H7 (cell line): ENCODE results near the gene KRT38. TPM values are rescaled to one million over a fixed set of nuclear protein-coding genes. Genes with fewer than 3 reads are reported as not detected.

Experiments
- DNase-seq: peaks from one replicate; pipeline ENCODE4 v3.0.0; 2012
- H3K27me3 ChIP-seq: 2 replicates; pipeline ENCODE4 v1.6.0; 2011; ENCODE audit warnings: mild to moderate bottlenecking, low read length; ENCODE audit not compliant: control insufficient read depth, insufficient read depth
- H3K36me3 ChIP-seq: replicated peaks from 2 replicates; pipeline ENCODE4 v1.5.1; 2011; ENCODE audit warnings: low read length; ENCODE audit not compliant: control insufficient read depth, insufficient read depth
- H3K4me3 ChIP-seq: 2 replicates; pipeline ENCODE4 v1.5.1; 2011; ENCODE audit warnings: low read depth, mild to moderate bottlenecking, control low read depth, low read length, moderate library complexity; ENCODE audit not compliant: insufficient read depth
- total RNA-seq: library from RNA; depleted of rRNA; stranded (reverse); fragments of >200 nt; shearing (Covaris generic); gene quantifications from 2 replicates; pipeline ENCODE4 v1.2.3, GENCODE V29; 2014

KRT38 gene
- total RNA-seq, 1 experiment from 2014 or later: not detected

- DNase-seq: no peak
- Histone ChIP-seq H3K4me3 (no peak overlapping the region), H3K27me3 (no peaks in the 10 kb centered on the region), H3K36me3 (no peaks in the 10 kb centered on the region)
Observed at GRCh38 chr17:41474863-41475262, 34.1 kb upstream of the KRT38 start.

DNA sequence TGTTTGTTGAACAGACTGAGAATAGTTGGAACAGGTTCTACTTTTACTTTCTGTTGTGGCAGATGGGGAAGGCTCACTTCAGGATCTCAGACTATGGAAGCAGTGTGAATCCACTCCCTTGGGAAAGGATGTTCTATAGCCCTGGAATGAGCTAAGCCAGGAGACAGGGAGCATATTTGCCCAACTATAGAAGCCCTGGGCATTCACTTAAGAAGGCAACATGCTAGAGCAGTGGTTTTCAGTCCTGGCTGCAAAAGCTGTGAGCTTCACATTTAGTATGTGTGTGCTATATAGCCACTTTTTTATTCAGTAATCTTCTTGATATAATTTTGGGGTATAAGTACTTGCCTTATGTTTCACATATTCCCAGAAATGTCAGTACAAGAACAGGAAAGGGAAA, 27.6 kb upstream of the KRT38 start:
- H3K27me3 ChIP-seq: no peaks in the 10 kb centered on the region
- no peak overlapping the region for H3K4me3 ChIP-seq
- H3K36me3 ChIP-seq: no peaks in the 10 kb centered on the region
- DNase-seq: no peak

DNA sequence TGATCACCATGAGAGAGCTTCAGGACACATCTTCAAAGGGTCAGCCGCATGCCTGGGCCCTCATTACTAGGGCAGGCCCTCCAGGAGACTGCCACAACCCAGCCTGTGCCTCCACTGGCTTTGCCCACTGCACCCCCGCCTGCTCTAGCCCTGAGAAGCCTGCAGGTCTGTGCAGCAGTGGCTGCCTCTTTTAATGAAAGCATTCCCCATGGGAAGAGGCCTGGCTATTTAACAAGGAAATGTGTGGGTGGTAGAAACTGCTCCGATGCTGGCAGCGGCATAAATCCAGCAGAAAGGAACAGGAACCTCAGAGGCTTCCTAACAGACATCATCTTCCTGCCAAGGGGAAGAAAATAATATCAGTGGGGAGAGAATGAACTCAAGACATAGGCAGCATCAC, 26.8 kb upstream of the KRT38 start:
- no peaks in the 10 kb centered on the region for H3K36me3 ChIP-seq
- no peaks in the 10 kb centered on the region for H3K27me3 ChIP-seq
- H3K4me3 ChIP-seq: no peak overlapping the region
- DNase-seq: no peak

DNA sequence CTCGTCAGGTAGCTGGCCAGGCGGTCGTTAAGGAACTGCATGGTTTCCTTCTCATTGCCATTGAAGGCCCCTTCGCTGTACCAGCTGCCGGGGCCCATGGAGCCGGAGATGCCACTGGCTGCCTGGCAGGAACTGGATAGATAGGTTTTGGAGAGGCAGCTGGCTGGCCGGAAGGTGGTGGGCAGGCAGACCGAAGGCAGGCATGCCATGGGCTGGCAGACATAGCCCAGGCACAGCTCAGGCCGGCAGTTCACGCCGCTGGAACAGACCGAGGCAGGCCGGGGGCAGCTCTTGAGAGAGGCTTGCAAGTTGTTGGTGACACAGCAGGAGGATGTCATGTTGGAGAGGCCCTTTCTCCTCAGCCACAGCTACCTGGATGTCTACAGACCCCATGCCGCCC, 26.2 kb upstream of the KRT38 start, which contains the start of gene KRT32:
Gene KRT32 (minus strand): TSS at position 399 of the 400 bp plus-strand sequence. CDS start 61 bp downstream, at position 338.
- no peaks in the 10 kb centered on the region for H3K27me3 ChIP-seq
- peak; percentile 16 for DNase-seq
- no peaks in the 10 kb centered on the region for H3K36me3 ChIP-seq
- no peak within 1 kb of the TSS for H3K4me3 ChIP-seq

DNA sequence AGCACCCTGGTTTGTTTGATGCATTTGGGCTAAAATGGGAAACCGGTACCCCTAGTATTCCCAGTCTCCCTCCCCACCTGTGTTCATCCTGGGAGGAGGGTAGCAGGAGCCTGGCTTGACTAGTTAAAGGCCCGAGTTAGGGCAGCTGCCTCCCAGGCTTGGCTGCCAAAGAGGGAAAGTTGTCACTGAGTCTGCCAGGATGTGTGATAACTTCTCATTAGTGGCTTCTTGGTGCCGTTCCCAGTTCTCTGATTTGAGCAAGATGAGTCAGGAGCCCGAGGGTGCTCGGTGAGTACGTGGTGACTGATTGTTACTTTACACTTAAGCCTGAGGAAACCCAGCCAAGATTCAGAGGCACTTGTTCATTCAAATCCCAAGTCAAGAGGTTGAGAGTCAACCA, 23.9 kb upstream of the KRT38 start:
- H3K27me3 ChIP-seq: no peaks in the 10 kb centered on the region
- no peak for DNase-seq
- H3K4me3 ChIP-seq: no peak overlapping the region
- no peaks in the 10 kb centered on the region for H3K36me3 ChIP-seq

DNA sequence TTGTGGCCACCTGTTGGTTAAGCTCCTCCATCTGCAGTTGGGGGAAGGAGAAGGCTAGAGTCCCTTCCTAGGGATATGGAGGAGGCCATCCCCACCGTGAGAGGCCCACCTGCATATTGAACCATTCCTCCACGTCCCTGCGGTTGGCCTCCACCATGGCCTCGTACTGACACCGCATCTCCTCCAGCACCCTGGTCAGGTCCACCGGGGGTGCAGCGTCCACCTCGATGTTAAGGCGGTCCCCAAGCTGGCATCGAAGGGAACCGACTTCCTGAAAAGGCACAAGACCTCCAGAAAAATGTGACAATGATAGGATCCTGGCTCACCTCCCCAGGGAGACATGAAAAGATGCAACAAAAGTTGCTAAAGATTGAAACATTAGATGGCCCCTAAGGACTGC, 23.4 kb upstream of the KRT38 start:
- DNase-seq: no peak
- no peak overlapping the region for H3K4me3 ChIP-seq
- H3K36me3 ChIP-seq: no peaks in the 10 kb centered on the region
- no peaks in the 10 kb centered on the region for H3K27me3 ChIP-seq

DNA sequence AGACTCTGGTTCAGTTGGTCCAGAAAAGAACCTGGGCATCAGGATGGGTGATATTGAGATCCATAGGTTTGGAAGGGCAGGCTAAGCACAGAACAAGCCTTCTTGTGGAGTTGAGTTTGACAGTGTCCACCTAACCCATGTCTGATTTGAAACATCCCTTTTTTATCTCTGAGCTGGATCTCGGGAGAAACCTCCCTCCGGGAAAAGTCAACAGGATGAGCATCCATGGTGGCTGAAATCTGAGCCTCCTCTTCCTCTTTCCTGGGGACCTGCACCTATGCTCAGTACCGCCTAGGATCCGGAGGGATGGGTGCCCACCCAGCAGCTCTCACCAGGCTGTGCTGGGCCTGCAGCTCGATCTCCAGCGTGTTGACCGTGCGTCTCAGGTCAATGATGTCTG, 23.0 kb upstream of the KRT38 start:
- Histone ChIP-seq H3K36me3 (no peaks in the 10 kb centered on the region), H3K27me3 (no peaks in the 10 kb centered on the region), H3K4me3 (no peak overlapping the region)
- no peak for DNase-seq

- DNase-seq: no peak
- no peaks in the 10 kb centered on the region for H3K36me3 ChIP-seq
- H3K27me3 ChIP-seq: no peaks in the 10 kb centered on the region
- no peak overlapping the region for H3K4me3 ChIP-seq
Observed at GRCh38 chr17:41462705-41463104, 21.9 kb upstream of the KRT38 start.

DNA sequence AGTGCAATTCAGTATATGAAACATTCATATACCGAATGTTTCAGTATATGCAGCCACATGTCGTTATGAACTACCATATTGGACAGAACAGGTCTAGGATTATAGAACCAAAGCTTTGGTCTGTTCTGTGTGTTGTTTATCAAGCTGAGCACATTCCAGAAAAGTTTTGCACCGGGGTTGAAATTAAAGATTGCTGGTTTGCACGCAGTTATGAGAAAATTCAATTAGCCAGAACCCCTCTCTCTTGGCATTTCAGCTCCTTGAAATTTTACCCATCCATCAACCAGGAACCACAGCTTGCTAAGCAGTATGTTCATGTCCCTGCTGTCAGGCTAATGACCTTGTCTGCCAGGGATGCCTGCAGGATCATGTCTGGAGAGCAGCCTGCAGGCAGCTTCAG, 16.9 kb upstream of the KRT38 start:
- H3K27me3 ChIP-seq: no peaks in the 10 kb centered on the region
- H3K4me3 ChIP-seq: no peak overlapping the region
- H3K36me3 ChIP-seq: no peaks in the 10 kb centered on the region
- no peak for DNase-seq

- H3K4me3 ChIP-seq: no peak overlapping the region
- H3K27me3 ChIP-seq: no peaks in the 10 kb centered on the region
- no peaks in the 10 kb centered on the region for H3K36me3 ChIP-seq
- peak; percentile 74 for DNase-seq
Observed at GRCh38 chr17:41456204-41456603, 15.4 kb upstream of the KRT38 start.

DNA sequence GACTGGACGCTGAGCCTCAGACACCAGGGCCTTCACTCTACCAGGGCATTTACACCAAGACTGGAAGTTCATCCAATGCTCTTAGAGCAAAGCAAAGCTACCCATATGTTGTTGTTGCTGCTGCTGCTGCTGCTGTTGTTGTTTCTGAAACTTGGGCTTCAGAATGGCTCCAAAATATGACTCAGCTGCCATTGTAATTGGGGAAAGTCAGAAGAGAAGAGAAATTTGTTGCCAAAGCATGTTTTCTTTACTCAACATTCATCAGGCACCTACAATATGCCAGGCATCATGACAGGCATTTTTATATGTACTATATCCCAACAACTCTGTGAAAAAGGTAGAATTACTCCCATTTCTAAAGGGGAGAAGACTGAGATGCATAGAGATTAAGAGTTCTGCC, 14.5 kb upstream of the KRT38 start:
- H3K36me3 ChIP-seq: no peaks in the 10 kb centered on the region

GRCh38 chr17:41453066-41453465, 12.3 kb upstream of the KRT38 start:
- no peak overlapping the region for H3K4me3 ChIP-seq

More for the DNA sequence above, 14.5 kb upstream of the KRT38 start:
- no peak for DNase-seq
- no peaks in the 10 kb centered on the region for H3K27me3 ChIP-seq
- H3K4me3 ChIP-seq: no peak overlapping the region

GRCh38 chr17:41452281-41452680, 11.5 kb upstream of the KRT38 start:
- Histone ChIP-seq H3K27me3 (no peaks in the 10 kb centered on the region), H3K36me3 (no peaks in the 10 kb centered on the region), H3K4me3 (no peak overlapping the region)
- DNase-seq: no peak

More at GRCh38 chr17:41453066-41453465, 12.3 kb upstream of the KRT38 start:
- no peaks in the 10 kb centered on the region for H3K27me3 ChIP-seq
- H3K36me3 ChIP-seq: no peaks in the 10 kb centered on the region
- no peak for DNase-seq

GRCh38 chr17:41451154-41451728, 10.5 kb upstream of the KRT38 start:
- no peak overlapping the region for H3K4me3 ChIP-seq
- no peaks in the 10 kb centered on the region for H3K36me3 ChIP-seq
- no peaks in the 10 kb centered on the region for H3K27me3 ChIP-seq
- DNase-seq: no peak

DNA sequence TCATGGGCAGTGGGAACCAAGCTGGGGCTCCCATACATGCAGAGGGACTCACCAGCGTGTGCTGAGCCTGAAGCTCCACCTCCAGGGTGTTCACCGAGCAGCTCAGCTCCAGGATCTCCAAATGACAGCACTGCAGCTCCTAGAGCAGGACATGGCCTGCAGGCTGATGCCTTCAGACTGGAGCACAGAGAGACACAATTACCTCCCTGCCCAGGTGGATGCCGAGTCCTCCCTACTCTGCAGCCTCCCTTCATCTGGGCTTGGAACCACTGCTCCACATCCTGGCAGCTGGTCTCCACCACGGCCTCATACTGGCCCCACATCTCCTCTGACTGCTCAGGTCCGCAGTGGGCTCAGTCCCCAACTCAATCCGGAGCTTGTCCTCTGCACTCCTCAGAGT, 8.2 kb upstream of the KRT38 start:
- no peak for DNase-seq
- no peaks in the 10 kb centered on the region for H3K36me3 ChIP-seq
- no peak overlapping the region for H3K4me3 ChIP-seq
- no peaks in the 10 kb centered on the region for H3K27me3 ChIP-seq

- DNase-seq: no peak
- H3K36me3 ChIP-seq: no peaks in the 10 kb centered on the region
- H3K4me3 ChIP-seq: no peak overlapping the region
- no peaks in the 10 kb centered on the region for H3K27me3 ChIP-seq
Observed at GRCh38 chr17:41448506-41448905, 7.7 kb upstream of the KRT38 start.
